GM21367 (cell line): ENCODE results near the gene ENDOD1.
"Not testable (repeated sequence)": the region's sequence is repeated elsewhere in the genome, so short reads cannot be mapped to it uniquely, and the experiment has no call there.

Experiments
- ATAC-seq: cut with Tn5 transposase; IDR thresholded peaks from one replicate; pipeline ENCODE4 v1.9.1; 2021; ENCODE audit not compliant: unreplicated experiment

Gene ENDOD1, protein sequence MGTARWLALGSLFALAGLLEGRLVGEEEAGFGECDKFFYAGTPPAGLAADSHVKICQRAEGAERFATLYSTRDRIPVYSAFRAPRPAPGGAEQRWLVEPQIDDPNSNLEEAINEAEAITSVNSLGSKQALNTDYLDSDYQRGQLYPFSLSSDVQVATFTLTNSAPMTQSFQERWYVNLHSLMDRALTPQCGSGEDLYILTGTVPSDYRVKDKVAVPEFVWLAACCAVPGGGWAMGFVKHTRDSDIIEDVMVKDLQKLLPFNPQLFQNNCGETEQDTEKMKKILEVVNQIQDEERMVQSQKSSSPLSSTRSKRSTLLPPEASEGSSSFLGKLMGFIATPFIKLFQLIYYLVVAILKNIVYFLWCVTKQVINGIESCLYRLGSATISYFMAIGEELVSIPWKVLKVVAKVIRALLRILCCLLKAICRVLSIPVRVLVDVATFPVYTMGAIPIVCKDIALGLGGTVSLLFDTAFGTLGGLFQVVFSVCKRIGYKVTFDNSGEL

GRCh38 chr11:95089620-95090542 is at the start of gene ENDOD1:
Gene ENDOD1, plus strand, starts transcription at chr11:95089846. Its CDS starts 82 bp downstream, at chr11:95089928.
- ATAC-seq = peak; percentile 84

GRCh38 chr11:95042239-95042638 is 47.4 kb upstream of the ENDOD1 start:
- ATAC-seq = no peak

DNA sequence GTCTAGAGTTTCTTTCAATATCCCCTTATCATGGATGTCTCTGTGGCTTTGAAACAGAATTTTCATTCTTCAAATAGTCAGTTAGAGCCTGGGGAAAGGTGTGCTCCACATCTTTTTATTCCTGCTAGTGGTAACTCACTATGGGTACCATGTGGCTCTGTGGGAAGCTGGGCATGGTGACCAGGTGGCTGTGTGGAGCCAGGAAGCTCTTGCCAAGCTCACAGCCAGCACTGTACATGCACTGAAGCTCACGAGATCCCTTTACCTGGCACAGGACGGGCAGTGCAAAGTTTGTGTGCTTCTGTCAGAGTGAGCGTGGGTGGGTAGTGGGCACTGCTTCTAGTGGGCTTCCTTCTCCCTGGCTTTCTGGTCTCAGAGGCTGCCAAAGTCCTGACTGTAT is 46.7 kb upstream of the ENDOD1 start:
- ATAC-seq = no peak

GRCh38 chr11:95044010-95044409 is 45.6 kb upstream of the ENDOD1 start:
- ATAC-seq = no peak

- ATAC-seq = no peak
Measured at GRCh38 chr11:95045812-95046211, 43.8 kb upstream of the ENDOD1 start.

DNA sequence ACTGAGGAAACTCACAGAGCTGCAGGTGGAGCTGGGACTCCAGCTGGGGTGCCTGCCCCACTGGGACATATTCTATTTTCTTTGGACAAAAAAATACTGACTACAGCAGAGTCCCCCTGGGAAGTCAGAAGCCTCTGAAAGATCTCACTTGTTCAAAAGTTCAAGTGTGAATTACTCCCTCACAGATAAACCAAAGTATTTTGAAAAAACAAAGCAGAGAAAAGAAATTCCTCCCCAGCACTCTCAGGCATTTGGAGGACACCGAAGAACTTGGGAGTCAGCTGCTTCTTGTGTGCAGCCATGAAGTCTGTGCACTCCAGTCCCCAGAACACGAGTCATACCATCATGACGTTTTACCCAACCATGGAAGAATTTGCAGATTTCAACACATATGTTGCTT is 40.5 kb upstream of the ENDOD1 start, which contains the start of gene KDM4F:
KDM4F (plus strand) TSS at position 301 of the 400 bp plus-strand sequence.
- ATAC-seq = not testable (repeated sequence)

DNA sequence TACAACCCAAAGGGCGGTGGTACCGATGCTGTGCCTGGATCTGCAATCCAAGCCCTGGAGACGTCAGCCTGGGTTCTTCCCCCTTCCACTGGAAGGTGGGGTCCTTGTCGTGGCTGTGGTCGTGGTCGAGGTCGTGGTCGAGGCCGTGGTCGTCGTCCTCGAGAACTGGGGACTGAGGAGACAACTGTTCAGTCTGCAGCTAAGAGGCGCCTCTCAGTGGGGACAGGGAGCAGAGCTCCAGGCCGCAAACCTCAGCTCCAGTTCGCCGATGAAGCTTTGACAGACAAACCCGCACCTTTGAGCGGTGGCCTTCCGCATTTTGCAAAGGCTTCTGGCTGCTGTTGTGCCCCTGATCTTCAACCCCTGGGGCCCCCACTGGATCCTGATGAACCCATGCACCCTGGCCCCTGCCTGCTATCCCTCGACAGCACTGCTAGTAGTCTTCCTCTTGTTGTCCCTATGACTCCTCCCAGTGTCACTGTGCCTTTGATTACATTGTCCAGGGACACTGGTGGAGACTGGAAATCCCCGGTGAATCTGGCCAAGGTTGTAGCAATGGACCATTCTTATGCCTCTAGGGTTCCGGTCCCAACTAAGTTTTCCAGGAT is 38.9 kb upstream of the ENDOD1 start:
- ATAC-seq = no peak

DNA sequence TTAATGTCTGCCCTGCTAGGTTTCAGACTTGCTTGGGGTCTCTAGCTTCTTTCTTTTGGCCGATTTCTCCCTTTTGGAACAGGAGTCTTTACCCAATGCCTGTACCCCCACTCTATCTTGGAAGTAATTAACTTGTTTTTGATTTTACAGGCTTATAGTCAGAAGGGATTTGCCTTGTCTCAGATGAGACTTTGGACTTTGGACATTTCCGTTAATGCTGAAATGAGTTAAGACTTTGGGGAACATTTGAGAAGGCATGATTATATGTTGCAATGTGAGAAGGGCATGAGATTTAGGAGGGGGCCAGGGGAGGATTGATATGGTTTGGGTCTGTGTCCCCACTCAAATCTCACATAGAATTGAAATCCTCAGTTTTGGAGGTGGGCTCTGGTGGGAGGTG is 35.3 kb upstream of the ENDOD1 start:
- no peak for ATAC-seq

- ATAC-seq = peak; percentile 97
Measured at GRCh38 chr11:95055283-95055897, 34.3 kb upstream of the ENDOD1 start.

DNA sequence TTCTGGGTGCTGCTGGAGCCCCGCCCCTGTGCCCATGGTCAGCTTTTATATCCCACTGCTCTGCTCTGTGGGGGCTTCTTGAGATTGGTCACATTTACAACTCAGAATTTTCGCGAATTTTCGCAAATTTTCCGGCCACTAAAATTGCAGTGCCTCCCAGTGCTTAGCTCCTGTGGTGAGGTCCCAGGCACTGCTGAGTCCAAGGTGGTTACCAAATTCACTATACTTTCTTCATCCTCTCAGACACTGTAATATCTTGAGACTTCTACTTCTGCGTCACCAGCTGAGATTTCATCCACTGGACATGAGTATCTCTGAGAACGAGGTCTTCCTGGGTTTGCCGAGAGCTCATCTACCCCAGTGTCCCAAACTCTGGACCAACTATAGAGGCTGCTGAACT is 31.7 kb upstream of the ENDOD1 start:
- no peak for ATAC-seq

DNA sequence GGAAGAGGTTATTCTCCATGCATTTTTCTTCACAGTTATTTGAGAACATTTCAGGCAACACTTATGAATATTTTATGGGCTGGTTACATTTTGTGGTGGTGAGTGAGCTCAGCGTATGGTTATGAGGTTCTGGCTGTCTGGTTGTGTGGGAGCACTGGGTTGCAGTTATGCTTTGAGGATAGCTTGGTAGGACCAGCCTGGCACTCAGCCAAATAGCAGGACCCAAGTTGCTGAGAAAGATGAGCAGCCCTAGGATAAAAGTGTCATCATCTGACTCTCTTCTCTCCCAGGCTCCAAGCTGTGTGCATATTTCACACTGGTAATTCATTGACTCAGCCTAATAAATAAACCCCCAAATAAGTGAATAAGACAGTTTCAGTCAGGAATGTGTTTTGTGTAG is 31.0 kb upstream of the ENDOD1 start:
- no peak for ATAC-seq

DNA sequence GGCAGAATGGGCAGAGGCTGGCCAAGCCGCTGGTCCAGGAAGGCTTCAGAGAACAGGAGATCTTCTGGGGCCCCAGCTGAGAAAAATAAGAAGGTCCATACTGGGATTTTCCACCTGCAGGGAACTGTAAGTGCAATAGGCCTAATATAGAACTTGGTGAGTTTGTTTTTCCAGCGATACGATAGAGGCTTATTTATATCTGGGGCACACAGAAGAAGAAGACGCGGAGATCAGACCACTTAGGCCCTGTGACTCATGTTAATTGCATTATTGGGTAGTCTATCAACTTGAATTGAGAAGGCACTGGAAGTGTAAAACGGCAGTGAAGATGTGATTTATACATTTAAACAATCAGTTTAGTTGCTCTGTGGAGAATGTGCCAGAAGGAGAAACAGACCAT is 30.6 kb upstream of the ENDOD1 start:
- ATAC-seq = no peak

DNA sequence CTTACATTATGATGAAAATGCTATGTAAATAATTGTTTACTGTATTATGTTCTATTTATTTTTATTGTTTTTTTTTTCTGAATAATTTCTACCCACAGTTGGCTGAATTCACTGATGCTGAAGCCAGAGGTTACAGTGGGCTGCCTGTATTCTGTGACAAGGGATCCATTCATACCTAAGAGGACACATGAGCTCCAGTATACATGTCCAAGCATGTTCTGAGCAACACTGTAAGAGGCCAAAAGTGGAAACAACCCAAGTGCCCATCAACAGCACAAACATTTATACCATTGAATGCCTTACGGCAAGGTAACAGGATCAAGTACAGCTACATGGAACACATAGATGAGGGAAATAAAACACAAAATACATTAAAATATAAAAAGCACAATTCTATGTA is 24.3 kb upstream of the ENDOD1 start:
- no peak for ATAC-seq

- ATAC-seq = peak; percentile 32
Measured at GRCh38 chr11:95066716-95067038, 23.0 kb upstream of the ENDOD1 start, which contains the start of gene SRSF8. Gene SRSF8, plus strand, starts transcription at chr11:95066919. Its CDS starts 308 bp downstream, at chr11:95067227.

DNA sequence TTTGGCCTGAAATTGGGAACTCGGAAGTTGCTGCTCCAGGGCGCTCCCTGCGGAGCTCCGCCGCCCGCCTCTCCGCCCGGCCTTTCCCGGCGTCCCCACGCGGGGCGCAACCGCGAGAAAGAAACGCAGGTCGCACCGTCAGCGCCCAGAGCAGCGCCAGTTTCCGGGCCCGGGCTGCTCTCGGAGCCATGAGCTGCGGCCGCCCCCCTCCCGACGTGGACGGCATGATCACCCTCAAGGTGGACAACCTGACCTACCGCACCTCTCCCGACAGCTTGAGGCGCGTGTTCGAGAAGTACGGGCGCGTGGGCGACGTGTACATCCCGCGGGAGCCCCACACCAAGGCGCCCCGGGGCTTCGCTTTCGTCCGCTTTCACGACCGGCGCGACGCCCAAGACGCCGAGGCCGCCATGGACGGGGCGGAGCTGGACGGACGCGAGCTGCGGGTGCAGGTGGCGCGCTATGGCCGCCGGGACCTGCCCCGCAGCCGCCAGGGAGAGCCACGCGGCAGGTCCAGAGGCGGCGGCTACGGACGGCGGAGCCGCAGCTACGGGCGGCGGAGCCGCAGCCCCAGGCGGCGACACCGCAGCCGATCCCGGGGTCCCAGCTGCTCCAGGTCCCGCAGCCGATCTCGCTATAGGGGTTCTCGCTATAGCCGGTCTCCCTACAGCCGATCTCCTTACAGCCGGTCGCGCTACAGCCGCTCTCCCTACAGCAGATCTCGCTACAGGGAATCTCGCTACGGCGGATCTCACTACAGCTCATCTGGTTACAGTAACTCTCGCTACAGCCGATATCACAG is 22.4 kb upstream of the ENDOD1 start:
- peak; percentile 52 for ATAC-seq

GRCh38 chr11:95067841-95068219 is 21.8 kb upstream of the ENDOD1 start:
- ATAC-seq = no peak

GRCh38 chr11:95068549-95068948 is 21.1 kb upstream of the ENDOD1 start:
- peak; percentile 77 for ATAC-seq

GRCh38 chr11:95070471-95070870 is 19.2 kb upstream of the ENDOD1 start:
- no peak for ATAC-seq

GRCh38 chr11:95072948-95073347 is 16.7 kb upstream of the ENDOD1 start:
- no peak for ATAC-seq
